ENCODE data around the gene CHID1.

CHID1 gene

DNA sequence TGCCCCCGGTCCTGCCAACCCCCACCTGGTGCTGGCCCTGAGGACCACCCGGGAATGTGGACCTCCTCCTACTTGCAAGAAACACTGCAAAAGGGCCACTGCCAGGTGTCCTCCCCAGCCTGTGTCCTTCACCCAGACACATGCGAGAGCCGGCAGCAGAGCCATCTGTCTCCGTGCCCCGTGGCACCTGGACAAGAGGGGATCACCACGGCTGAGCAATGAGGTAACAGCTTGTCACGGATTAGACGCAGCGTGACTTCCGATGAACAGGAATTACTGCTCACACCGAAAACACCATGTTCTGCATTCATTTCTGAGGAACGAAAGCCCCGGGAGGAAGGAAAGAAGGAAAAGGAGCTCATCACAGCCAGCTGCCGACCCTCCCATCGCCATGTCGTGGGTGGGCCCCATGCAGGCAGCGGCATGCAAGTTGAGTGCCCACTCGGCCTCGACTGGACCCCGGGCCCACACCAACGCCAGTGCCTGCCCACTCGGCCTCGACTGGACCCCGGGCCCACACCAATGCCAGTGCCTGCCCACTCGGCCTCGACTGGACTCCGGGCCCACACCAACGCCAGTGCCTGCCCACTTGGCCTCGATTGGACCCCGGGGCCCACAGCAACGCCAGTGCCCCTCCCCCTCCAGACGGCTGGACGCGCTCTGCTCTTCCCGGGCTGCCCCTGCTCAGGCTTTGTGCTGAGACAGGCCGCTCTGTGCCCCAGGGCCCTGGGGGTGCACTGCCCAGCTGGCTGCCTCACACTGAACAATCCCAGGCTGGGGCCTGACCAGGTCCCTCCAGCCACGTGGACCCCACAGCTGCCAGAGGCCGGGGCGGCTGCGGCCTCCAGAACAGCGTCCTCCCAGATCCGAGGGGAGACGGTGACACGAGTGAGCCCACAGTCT lies 22.0 kb downstream of the CHID1 start:
- DNase-seq (ENCODE audit: low read depth, low spot score) = no peak

DNA sequence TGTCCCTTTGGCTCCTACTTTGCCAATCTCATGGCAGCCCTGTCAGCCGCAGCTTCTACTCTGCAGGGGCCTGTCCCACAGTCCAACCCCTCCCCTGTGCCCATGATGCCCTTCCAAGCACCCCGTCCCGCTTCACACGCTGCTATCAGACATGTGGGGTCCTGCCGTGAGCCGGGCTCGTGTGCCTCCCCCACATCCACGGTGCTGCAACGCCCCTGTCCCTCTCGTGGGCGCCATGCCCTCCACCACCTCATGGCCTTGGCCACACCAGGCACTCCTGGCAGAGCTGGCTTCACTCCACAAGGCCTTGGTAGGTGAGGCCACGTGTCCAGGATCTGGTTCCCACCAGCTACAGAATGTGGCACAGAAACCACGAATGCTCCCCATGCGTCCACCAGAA lies 23.0 kb downstream of the CHID1 start:
- DNase-seq (ENCODE audit: low read depth, low spot score) = no peak

DNA sequence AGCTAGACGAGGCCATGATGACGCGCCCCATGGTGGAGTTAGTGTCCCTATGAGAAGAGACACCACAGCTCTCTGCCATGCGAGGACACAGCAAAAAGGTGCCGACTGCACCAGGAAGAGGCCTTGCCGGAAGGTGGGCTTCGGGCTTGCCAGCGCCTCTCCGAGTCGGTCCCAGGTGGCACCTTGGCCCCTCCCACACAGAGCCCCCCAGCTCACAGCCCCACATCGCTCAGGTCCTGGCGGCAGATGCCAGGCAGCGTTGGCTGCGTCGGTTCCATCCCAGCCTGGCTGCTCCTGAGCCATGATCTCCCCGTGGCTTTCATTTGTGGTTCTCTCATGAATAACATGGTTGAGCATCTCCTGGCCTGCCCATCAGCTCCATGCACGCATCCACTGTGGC lies 24.0 kb downstream of the CHID1 start:
- DNase-seq (ENCODE audit: low read depth, low spot score) = no peak

DNA sequence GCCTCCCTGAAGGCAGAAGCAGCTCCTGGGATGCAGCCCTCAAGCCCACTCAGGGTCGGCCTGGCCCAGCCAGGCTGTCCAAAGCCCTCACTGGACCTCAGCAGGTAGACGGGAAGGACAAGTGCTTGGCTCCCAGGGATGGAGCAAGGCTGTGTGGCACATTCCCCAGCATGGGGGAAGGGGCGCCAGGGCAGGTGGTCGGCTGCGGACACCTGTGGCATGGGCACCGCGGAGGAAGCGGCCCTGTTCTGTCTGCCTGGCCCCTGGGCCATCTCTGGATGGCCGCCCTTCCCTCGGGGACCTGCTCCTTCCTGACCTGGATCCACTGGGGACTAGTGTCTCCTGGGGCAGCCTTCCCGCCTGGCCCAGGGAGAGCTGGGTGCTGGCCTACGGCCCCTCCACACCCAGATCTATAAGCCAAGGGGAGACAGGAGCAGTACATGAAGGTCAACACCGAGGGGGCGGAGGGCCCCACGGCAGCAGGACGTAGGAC lies 26.0 kb downstream of the CHID1 start:
- DNase-seq (ENCODE audit: low read depth, low spot score) = no peak

DNA sequence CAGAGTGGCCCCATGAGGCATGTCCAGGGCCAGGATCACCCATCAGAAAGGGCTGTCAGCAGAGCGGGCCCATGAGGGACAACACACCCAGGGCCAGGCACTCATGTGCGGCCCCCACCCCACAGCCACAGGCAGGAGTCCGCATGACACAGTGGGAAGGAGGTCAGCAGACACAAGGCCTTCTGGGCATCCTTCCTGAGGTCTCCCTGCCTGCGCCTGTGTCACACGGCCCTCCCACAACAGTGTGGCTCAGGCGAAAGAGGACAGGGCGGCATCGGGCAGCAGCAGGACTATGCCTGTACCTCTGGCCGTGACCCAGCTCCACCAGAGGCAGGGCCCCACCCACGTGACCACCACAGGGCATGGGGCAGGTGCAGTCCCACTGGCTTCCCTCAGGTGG lies 27.1 kb downstream of the CHID1 start:
- DNase-seq (ENCODE audit: low read depth, low spot score) = no peak

- peak; percentile 36 for DNase-seq (ENCODE audit: low read depth, low spot score)
Measured at GRCh38 chr11:882596-882995, 28.0 kb downstream of the CHID1 start.

GRCh38 chr11:880447-880846 lies 30.2 kb downstream of the CHID1 start:
- no peak for DNase-seq (ENCODE audit: low read depth, low spot score)

DNA sequence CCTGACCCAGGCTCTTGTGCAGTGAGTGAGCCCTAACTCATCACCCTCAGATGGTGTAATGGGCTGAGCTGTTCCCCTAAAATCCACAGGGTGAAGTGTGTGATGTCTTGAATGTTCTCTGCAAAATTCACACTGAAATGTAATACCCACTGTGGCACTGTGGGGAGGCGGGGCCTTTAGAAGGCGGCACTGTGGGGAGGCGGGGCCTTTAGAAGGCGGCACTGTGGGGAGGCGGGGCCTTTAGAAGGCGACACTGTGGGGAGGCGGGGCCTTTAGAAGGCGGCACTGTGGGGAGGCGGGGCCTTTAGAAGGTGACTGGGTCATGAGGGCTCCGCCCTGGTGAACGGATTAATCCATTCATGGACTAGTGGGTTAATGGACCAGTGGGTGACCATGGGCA lies 33.0 kb downstream of the CHID1 start:
- no peak for DNase-seq (ENCODE audit: low read depth, low spot score)

- no peak for DNase-seq (ENCODE audit: low read depth, low spot score)
Measured at GRCh38 chr11:876545-876944, 34.1 kb downstream of the CHID1 start.

- DNase-seq (ENCODE audit: low read depth, low spot score) = no peak
Measured at GRCh38 chr11:875769-876301, 34.8 kb downstream of the CHID1 start.

- no peak for DNase-seq (ENCODE audit: low read depth, low spot score)
Measured at GRCh38 chr11:875203-875602, 35.4 kb downstream of the CHID1 start.

GRCh38 chr11:873706-874105 lies 36.9 kb downstream of the CHID1 start:
- no peak for DNase-seq (ENCODE audit: low read depth, low spot score)

DNA sequence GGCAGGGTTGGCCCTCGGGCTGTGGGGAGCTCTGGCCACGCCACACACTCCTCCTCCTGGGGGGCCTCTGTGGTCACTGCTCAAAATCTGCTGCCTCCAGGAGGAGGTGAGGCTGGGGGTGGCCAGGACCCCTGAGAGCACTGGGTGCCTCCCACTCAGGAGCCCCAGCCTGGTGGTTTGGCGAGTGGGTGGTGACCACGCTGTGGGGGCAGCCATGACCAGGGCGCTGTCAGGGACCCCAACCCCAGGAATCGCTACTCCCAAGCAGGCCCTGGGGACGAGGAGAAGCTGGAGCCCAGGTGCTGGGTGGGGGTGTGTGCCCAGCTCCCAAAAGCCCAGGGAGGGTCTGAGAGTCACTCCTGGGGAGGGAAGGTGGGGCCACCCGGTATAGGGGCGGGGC lies 37.8 kb downstream of the CHID1 start:
- no peak for DNase-seq (ENCODE audit: low read depth, low spot score)

DNA sequence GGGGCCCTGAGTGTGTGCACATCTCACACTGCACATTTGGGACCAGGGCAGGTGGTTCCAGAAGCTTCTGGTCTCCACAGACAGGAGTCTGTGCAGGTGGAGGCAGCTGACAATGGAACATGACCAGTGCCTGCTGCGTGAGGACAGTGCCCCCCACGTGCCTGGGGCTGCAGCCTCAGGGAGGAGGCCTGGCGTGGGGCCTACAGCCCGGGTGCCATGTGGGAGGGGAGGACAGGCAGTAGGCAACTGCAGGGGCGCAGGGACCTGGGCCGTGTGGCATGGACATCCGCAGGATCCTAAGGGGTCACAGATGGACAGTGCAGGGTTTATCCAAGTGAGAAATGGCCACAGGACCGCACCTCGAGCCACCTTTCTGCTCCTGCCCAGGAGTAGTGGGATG lies 39.1 kb downstream of the CHID1 start:
- no peak for DNase-seq (ENCODE audit: low read depth, low spot score)

DNA sequence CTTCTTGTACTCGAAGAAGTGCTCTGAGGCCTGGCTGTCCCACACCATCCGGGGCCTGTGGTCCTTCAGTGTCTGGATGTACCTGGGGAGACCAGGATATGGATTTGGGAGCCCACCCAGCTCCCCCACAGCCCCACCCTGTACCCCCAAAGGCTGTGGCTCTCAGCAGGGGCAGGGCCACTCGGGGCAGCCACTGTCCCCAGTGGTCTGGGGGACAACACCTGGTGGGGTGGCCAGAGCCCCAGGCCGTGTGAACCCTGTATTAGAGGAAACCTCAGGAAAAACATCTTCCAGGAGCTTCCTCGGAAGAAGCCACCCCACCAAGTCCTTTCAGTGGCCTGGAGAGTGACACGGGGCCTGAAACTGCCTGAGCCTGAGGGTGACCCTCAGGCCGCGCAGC lies 40.2 kb downstream of the CHID1 start:
- DNase-seq (ENCODE audit: low read depth, low spot score) = no peak

DNA sequence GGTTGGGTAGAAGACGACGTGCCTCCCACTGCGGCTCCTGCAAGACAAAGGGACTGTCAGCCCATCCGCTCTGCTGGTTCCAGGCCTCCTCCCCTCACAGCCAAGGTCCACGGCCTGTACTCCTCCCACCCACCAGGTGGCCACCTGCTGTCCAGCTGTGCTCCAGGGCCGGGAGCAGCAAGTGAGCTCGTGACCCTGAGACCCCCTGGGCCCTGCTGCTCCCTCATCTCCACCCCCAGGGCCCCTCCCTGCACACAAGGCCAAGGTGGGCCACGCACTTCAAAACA lies 40.5 kb downstream of the CHID1 start:
- DNase-seq (ENCODE audit: low read depth, low spot score) = no peak

DNA sequence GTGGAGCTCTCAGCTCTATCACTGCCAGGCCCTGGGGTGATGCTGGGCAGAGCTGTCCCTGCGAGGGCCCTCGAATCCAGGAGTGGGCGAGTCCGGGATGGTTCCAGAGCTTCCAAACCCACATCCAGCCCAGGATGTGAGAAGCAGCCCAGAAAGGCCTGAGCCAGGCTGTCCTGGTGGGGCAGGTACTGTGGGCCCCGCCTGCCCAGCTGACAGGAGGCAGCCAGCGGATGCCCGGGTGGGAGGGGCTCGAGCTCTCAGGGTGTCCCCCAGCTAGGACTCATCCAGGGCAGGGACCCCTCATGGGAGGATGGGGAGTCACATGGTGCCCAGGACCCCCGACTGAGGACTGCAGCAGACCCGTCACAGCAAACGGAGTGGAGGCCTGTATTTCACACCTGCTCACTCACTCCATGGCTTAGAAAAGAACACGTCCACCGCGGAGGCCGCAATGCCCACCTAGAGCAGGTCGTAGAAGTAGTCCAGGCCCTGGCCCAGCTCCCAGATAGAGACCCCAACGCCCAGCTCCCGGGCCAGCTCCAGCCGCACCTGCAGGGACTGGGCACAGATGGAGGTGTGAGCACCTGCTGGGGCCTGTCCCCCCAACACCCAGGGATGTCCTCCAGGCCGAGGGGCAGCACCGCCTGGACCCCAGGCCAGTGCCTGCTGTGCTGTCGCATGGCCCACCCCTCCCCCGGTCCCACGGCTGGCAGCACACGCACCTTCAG lies 41.0 kb downstream of the CHID1 start:
- DNase-seq (ENCODE audit: low read depth, low spot score) = no peak

- DNase-seq (ENCODE audit: low read depth, low spot score) = no peak
Measured at GRCh38 chr11:868802-869201, 41.8 kb downstream of the CHID1 start.

DNA sequence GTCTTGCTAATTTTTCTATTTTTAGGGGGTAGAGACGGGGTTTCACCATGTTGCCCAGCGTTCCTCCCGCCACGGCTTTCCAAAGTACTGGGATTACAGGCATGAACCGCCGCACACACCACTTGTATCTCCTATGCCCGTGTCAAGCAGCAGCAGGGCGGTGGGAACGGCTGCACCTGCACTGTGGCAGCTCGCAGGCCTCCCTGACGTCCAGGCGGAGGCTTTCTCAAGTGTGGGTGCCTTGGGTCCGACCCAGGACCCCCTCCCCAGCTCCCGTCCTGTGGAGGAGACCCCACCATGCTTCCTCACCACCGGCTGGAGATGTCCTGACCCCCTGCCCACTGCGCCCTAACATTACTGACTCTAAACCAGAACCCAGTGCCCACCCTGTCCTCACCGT lies 42.2 kb downstream of the CHID1 start:
- DNase-seq (ENCODE audit: low read depth, low spot score) = no peak

DNA sequence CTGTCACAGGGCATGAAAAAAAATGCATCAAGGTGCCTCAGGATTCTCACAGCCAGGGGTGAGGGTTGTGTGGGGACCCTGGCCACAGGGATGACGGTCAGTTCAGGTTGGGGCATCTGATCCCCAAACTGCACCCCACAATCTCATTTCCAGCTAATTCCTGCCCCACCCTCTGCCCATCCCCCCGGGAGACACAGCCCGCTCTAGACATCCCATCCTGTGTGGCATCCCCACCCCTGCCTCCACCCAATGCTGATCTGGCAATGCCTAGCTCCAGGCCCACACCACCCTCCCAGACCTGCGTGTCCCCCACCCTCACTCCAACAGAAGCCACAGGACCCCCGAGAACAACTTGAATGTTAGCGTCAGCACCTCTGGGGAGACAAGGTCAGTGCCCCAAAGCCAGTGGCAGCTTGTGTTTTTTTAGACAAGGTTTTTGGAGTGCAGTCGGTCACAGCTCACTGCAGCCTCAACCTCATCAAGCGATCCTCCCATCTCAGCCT lies 42.7 kb downstream of the CHID1 start:
- no peak for DNase-seq (ENCODE audit: low read depth, low spot score)

DNA sequence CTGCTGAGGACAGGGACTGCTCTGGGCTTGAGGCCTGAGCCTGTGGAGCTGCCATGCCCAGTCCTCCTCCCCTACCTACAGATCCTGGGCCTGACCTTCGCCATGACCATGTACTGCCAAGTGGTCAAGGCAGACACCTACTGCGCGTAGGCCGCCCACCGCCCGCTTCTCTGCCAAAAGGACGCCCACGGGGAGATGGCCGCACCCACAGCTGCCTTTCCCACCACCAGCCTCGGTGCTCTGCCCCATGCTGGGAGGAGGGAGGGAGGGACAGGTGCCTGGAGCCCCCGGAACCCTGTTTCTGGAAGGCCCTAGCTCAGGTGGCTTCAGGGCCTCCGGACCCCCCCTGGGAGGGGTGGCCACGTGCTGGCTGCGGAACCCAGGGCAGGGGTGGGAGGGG lies 44.1 kb downstream of the CHID1 start:
- no peak for DNase-seq (ENCODE audit: low read depth, low spot score)
